T-helper 1 cell treated with Interleukin-12 subunit alpha and Interleukin-12 subunit beta and Interleukin-4 antibody, amounts not matched to agents 30 ng/mL and 1 ng/mL, for 36 hours (primary cell): ENCODE measurements around the gene ALG6. TPM values are rescaled to one million over a fixed set of nuclear protein-coding genes. Genes with fewer than 3 reads are reported as not detected.

Experiments
- intact Hi-C: fragments of 100-400 bp; cut with micrococcal nuclease; formaldehyde crosslinking; loops from one replicate; pipeline ENCODE4 v1.15.1; 2024
- total RNA-seq: library from RNA; stranded (reverse); gene quantifications from 2 replicates; pipeline ENCODE4 v1.2.3, GENCODE V29; 2022

ALG6 gene
- 27.6 and 27.7 TPM in 2 replicates for total RNA-seq

DNA sequence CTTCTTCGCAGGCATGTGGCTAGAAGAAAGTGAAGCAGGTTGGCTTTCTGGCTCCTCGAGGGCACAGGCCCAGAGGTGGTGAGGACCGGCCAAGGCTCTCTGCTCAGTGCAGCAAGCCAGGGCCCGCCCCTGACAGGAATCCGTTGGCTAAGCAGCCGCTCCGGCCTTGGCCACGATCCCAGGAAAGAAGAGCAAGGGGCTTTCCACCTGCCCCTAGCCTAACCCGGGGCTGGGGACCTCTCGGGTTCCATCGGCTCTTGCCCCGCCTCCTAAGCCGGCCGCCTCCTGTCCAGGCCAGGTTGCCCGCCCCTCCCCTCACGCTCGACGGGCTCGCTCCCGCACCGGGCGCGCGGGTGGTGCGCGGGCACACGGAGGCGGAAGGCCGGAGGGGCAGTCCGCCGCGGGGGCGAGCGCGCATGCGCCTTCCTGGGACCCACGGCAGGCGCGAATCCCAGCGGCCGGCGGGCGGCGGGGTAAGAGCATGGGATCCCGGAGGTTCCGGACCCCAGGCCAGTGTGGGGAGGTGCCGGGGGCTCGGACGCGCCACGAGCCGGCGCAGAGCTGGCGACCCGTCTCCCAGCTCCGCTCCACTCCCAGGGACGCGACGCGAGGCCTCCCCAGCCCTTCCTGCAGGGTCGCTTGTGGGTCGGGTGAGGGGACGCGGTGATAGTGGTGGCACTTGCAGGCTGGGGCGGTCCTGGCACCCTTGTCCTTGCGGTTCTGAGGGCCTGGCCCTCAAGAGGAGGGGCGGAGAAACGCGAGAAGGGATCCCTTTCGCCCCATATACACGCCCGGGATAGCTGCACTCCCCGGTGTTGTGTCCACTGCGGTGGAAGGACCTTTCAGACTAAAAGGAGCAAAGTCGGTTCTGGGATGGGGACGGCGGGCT, at the start of gene ALG6:
Gene ALG6 (plus strand): TSS at position 413 of the 889 bp plus-strand sequence. CDS start 3,351 bp downstream, outside the sequence.
- intact Hi-C loops, result loop anchor here (1.0 to 10.0 kb wide), 7 partner anchors 73 to 1643 kb away; partner anchors contain the start of genes EFCAB7, ITGB3BP, JAK1 and PGM1

DNA sequence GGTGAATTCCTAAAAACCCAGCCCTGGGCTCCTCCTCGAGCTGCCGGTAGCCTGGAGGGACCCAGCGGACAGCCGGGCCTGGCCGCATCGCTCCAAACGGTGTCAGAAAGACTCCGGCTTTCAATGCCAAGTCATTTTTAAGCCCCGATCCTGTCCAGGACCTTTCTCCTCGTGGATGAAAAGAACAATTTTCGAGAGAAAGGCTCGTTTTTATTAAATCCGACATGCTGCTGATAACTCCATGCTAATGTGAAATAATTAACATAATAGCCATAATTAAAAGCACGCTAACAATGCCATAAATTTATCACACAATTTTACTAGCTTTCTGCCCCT, 49.6 kb upstream of the ALG6 start:
- intact Hi-C loops, result loop anchor here (1.0 to 2.0 kb wide), 4 partner anchors 10 to 929 kb away; no protein-coding TSS in a partner anchor

DNA sequence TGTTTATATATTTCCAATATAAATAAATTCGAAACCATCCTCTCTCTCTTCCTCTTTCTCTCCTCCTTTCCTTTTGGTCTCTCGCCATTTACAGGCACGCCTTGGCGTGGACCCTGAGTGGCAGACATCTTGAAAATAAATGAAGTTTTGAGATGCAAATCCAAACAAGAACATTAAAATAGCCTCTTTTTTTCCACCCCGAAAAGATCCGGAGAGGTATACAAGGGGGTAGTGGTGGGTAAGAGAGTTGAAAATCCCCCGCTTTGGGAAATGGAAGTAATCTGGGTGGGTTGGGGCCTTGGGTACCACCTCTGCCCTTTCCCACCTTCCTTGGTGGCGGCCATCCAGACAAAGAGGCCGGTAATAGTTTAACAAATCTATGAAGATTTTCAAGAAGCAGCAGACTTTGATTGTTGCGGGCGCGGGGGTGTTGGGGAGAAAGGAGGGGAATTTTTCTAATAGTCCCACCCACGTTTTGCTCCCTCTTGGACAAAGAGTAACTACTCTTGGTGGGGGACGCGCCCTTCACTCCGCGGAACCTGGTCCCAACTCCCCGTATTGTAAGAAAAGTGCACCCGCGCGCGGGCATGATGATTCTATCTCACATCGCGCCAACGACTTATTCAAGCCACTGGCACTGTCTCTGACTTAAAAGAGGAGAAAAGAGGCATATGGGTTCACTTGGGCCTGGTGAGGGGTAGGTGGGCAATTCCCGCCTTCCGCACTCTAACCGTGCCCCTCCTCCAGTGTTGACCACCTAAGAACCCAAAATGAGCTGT, 49.0 kb upstream of the ALG6 start:
- intact Hi-C loops, result no loop called here

DNA sequence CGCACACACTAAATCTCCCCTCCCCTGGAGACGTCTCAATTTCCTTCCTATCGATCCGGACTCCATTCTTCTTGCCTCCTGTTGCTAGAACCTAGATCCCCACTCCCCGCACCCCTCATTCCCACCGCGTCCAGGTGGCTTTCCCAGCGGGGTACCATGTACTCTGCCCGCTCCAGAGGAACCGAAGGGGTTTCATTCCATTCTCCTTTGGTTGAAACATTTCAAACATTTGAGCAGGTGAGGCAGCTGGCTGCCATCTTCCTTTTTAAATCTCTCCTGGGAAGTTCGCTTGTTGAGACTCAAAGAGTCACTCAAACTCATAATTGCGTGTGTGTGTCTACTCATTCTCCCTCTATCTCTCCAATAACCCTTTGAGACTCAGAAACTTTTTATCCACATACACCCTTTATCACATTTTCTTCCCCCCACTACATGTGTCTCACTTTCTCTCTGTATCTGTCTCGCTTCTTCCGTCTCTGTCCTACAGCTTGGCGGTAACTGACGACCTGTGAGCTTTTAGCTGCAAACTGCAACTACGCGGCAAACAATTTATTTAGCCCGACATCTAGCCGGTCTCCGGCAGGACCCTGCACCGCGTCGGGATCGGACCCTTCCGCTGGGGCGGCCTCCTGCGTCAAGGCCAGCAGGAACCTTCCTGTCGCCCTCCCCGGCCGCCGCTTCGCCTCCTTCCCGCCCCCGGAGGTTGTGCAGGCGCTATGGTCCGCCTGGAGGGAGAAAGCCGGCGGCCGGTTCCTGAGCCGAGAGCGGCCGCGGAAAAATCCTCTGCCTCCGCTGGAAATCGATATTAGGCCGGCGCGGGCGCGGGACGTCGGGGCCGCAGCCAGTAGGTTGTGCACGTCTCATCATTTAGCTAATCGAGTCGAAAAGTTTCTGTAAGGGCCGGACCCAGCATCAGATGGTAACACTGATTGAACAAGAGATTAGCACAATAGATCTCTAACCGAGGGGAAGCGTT, 48.1 kb upstream of the ALG6 start:
- intact Hi-C loops, result loop anchor here (10.0 kb wide), 1 partner anchor 455 kb away; the partner anchor contains the start of gene ROR1

DNA sequence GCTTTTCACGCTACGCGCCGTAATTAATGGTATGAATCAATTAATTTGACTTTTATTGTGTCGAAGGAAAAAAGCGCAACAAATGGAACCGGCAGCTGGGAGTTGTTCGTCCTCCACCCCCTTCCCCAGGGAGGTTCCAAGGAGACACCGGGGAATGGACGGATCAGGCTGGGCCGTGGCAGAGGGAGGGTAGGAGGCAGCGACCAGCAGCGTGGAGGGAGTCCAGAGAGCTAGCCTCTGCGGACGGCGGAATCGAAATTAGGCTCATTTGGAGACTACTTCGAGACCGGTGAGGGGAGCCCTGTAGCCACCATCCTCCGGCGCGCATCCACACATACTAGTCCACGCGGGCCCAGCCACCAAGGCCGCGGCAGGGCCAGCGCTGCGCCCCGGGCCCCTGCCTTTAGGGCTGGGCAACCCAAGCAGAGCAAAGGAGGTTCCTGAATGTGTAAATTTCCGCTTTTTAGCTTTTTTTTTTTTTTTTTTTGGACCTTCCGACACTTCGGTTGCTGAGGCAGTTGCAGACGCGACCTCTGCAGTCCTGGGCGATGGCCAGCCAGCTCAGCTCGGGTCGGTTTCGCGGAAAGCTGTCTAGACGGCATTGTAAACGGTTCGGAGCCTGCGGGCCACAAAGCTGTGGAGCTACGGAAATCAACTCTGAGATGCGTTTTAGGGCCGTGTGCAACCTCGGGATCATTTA, 47.3 kb upstream of the ALG6 start:
- intact Hi-C loops, result loop anchor here (10.0 kb wide), 1 partner anchor 455 kb away; the partner anchor contains the start of gene ROR1

DNA sequence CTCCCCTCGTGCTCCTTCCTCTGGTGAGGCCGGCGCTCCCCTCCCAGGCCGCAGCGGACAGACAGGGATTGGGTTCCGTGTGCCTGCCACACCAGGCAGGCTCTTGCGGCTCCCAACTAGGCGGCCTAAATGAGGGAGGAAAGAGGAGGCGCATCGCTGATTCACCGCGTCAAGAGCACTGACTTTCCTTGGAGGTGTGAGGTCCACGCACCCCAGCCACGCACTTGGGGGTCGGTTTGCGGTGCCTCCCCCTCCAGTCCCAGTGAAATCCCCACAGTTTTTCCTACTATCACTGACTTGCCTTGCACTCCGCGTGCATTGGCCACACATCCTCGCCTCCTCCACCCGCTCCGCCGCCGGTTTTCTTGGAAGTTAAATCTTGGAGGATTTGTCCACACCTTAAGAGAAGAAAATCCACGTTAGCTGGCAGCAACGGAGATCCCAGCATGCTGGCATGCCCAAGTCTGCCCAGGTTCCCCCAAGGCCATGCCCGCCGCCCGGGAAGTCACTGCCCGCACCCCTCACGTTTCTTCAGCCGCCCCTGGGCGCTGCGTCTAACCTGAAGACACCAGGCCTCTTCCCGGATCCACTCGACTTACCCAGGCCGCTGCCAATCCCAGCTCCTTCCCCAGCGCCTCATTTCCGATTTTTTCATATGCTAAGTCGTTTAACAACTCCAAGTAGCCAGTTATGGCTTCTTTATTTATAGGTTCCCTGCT, 46.2 kb upstream of the ALG6 start:
- intact Hi-C loops, result loop anchor here (10.0 kb wide), 1 partner anchor 454 kb away; the partner anchor contains the start of gene ROR1

DNA sequence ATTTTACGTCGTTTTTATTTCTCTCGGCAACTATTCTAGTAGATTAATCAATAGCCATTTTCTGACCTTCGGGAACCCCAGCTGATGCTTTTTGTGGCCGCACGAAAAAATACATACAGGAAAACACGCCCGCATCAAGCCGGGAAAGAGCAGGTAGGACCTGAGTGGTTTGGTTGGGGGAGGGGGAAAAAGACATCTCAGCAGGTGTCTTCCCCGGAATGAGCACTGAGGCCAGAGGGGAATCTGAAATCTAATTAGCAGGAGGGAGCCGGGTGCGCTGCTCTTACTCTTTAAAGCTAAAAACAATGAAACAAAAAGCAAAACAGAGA, 45.7 kb upstream of the ALG6 start:
- intact Hi-C loops, result loop anchor here (10.0 kb wide), 1 partner anchor 453 kb away; the partner anchor contains the start of gene ROR1

DNA sequence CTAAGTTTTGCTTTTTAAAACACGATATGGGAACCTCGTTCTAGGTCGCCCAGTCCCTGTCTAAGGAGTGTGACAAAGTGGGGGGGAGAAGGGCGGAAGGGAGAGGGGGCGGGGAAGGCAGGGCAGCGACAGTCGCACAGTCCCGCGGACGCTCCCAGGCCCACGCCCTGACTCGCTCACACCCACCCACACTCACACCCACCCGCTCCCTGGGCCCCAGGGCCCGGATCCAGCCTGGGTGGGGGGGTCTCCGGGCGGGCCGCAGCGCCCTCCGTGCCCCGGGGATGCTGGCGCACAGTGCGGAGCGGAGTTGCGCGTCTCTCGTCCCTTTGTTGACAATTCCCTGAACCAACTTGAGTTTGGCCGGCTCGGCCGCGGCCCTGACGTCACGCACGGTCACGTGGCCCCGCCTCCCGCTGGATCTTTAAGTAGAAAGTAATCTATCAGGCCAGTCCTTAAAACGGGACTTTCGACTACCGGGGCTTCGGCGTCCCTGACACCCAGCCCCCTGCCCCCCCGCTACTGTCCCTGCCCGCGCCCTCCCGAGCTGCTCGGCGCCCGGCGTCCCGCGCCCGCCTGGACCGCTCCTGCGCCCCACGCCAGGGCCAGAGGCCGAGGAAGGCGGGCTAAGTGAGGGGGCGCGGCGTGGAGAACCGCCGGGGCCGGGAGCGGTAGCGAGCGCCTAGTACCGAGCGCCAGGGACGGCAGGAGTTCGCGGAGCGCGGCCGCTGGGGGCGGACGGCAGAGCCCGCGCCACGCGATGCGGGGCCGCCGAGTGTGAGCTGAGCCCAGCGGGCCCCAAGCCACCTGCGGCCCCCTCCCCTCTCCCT, 45.1 kb upstream of the ALG6 start, which contains the start of gene FOXD3:
Gene FOXD3 (plus strand): TSS at position 454 of the 830 bp plus-strand sequence. CDS start 492 bp downstream, outside the sequence.
- intact Hi-C loops, result loop anchor here (10.0 kb wide), 1 partner anchor 452 kb away; the partner anchor contains the start of gene ROR1

DNA sequence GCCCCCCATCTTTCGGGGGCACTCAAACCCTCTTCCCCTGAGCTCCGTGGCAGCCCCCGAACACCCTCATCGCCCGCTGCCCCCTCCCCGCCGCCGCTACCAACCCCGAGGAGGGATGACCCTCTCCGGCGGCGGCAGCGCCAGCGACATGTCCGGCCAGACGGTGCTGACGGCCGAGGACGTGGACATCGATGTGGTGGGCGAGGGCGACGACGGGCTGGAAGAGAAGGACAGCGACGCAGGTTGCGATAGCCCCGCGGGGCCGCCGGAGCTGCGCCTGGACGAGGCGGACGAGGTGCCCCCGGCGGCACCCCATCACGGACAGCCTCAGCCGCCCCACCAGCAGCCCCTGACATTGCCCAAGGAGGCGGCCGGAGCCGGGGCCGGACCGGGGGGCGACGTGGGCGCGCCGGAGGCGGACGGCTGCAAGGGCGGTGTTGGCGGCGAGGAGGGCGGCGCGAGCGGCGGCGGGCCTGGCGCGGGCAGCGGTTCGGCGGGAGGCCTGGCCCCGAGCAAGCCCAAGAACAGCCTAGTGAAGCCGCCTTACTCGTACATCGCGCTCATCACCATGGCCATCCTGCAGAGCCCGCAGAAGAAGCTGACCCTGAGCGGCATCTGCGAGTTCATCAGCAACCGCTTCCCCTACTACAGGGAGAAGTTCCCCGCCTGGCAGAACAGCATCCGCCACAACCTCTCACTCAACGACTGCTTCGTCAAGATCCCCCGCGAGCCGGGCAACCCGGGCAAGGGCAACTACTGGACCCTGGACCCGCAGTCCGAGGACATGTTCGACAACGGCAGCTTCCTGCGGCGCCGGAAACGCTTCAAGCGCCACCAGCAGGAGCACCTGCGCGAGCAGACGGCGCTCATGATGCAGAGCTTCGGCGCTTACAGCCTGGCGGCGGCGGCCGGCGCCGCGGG, 44.2 kb upstream of the ALG6 start:
- intact Hi-C loops, result loop anchor here (10.0 kb wide), 1 partner anchor 452 kb away; the partner anchor contains the start of gene ROR1

DNA sequence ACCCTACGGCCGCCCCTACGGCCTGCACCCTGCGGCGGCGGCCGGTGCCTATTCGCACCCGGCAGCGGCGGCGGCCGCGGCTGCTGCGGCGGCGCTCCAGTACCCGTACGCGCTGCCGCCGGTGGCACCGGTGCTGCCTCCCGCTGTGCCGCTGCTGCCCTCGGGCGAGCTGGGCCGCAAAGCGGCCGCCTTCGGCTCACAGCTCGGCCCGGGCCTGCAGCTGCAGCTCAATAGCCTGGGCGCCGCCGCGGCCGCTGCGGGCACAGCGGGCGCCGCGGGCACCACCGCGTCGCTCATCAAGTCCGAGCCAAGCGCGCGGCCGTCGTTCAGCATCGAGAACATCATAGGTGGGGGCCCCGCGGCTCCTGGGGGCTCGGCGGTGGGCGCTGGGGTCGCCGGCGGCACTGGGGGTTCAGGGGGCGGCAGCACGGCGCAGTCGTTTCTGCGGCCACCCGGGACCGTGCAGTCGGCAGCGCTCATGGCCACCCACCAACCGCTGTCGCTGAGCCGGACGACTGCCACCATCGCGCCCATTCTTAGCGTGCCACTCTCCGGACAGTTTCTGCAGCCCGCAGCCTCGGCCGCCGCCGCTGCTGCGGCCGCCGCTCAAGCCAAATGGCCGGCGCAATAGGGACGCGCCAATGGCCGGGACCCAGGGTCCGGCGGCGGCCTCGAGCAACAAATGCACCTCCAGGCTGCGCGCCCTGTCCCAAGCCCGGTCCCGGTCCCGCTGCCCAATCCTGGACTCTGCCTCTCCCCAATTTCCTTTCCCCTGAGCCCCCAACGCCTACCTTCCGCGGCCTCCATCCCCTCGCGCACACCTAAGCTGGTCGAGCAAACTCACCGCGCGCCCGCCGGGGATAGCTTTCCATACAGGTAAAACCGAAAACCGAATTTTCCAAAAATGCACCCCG, 43.3 kb upstream of the ALG6 start:
- intact Hi-C loops, result loop anchor here (10.0 kb wide), 1 partner anchor 451 kb away; the partner anchor contains the start of gene ROR1

DNA sequence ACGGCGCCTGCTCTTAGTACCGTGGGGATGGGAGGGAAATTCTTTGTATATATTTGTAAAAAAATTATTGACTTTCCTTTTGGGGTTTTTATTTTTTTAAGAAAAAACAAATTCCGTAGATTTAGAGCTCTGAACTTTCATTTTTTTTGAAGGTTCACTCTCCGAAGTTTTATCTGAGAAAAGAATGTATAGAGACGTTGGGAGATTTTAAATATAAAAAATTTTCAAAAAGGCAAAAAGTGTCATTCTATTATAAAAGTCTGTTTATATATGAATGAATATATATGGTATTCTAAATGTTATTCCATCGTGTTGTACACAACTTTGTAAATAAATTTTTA, 42.7 kb upstream of the ALG6 start:
- intact Hi-C loops, result loop anchor here (5.0 to 10.0 kb wide), 2 partner anchors 198 to 450 kb away; partner anchors contain the start of genes EFCAB7, ITGB3BP and ROR1

DNA sequence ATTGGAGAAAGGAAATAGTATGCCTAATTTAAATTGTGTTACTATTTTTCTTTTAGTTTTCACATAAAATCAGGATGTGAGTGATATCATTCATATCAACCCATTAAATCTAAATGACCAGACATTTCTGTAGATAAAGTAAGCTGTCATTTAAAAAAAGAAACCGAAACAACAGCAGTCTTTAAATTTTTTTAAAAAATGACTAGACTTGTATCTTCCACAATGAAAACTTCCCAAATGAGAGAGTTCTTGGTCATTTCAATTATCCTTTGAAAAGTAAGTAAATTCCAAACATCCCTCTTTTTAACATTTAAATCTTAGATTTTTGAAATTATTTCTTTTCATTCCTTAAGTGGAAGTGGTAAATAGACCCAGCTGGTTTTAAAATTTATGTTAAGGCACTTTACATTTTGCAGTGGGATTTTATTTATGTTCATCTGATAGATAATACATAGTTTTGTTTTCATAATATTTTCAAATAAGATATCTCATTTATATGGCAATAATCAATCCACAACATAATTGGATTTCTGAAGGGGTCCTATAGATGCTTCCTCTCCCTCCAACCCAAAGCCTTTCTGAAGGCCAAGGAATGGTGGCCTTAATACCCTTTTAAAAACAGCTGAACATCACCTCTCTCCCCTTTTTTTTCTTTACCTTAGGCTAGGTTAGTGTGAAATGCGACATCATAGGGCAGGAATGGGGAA, 42.0 kb upstream of the ALG6 start:
- intact Hi-C loops, result loop anchor here (5.0 to 10.0 kb wide), 2 partner anchors 197 to 449 kb away; partner anchors contain the start of genes EFCAB7, ITGB3BP and ROR1

DNA sequence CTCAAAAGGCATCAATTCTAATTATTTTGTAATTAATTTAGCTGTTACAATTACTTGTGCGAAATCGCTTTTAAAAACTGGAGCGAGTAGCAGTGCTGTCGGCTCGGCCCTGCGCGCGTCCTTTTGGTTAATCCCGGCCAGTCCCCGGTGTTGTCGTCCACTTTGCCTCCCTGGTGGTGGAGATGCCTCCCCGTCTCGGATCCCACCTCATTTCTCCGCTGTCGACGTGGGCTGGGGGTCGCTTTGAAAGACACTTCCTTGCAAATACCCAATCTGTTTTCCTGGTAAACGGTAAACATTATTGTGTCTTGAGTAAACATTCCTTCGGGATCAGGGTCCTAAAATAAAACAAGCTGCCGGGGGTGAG, 41.3 kb upstream of the ALG6 start:
- intact Hi-C loops, result loop anchor here (5.0 to 10.0 kb wide), 2 partner anchors 196 to 449 kb away; partner anchors contain the start of genes EFCAB7, ITGB3BP and ROR1

DNA sequence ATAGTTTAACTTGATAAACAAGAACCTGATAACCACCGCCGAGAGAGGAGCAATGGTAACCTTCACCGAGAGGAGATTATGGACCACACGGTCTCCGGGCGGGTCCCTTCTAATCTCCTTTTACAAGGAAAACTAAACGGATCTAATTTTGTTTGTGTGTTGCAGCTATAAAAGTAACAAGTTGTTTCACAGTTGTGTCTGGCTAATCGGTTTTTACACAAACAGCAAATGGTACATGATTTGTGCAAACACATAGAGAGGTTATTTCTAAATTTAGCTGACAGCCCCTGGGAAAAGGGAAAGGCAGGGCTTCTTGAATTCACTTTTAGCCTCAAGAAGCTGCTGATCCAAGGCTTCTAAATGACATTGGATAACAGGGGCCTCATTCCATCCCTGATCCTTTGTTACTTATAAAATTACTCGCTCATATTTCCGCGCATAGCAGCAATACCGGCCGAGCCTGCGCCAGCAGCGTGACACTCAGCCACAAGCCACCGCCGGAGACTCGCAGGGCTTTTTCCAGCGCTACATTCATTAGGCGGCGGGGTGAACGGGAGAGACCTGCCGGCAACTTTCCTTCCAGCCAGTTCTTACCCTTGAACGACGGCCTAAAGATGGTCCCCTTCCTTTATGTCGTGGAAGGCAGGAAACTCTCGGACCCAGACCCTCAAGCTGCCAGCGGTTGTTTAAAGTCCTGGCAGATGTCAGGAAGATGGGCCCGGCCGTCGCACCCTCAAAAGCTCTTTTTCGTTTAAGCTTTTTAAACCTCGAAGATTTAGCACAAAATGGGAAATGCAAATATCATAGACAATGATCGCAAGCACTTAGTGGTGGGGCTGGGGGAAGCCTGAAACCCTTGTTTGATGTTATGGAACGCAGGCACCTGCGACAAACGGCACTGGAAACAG, 40.7 kb upstream of the ALG6 start:
- intact Hi-C loops, result loop anchor here (1.0 to 10.0 kb wide), 5 partner anchors 9 to 448 kb away; partner anchors contain the start of genes EFCAB7, ITGB3BP and ROR1
